OCI-LY1 (cell line): ENCODE data around the gene PSD4.

Experiments
- H2AFZ ChIP-seq: fragments of 200-600 bp; sonication (generic), shearing (Covaris generic); 2 replicates; pipeline ENCODE4 v1.6.0; 2014; ENCODE audit warnings: antibody characterized with exemption, mild to moderate bottlenecking, low read length
- H3F3A ChIP-seq: fragments of 200-600 bp; sonication (generic), shearing (Covaris generic); 2 replicates; pipeline ENCODE4 v1.6.0; 2014; ENCODE audit warnings: mild to moderate bottlenecking, antibody characterized with exemption, low read length, moderate library complexity; ENCODE audit not compliant: insufficient read depth
- H3K27ac ChIP-seq: fragments of 200-600 bp; sonication (generic); 2 replicates; pipeline ENCODE4 v1.5.1; 2014; ENCODE audit warnings: low read length, mixed run types, mild to moderate bottlenecking, low read depth; ENCODE audit not compliant: poor library complexity, severe bottlenecking
- H3K27me3 ChIP-seq: fragments of 200-600 bp; sonication (generic); 2 replicates; pipeline ENCODE4 v1.6.0; 2014; ENCODE audit warnings: antibody characterized with exemption, mild to moderate bottlenecking, low read length, moderate library complexity; ENCODE audit not compliant: insufficient read depth
- H3K36me3 ChIP-seq: fragments of 200-600 bp; sonication (generic); 2 replicates; pipeline ENCODE4 v1.6.1; 2014; ENCODE audit warnings: mild to moderate bottlenecking, antibody characterized with exemption, low read length, moderate library complexity, mixed read lengths; ENCODE audit not compliant: insufficient read depth
- H3K4me1 ChIP-seq: fragments of 200-600 bp; sonication (generic); 2 replicates; pipeline ENCODE4 v1.5.1; 2014; ENCODE audit warnings: mild to moderate bottlenecking, low read length, moderate library complexity; ENCODE audit not compliant: insufficient read depth, severe bottlenecking
- H3K4me2 ChIP-seq: fragments of 200-600 bp; sonication (generic), shearing (Covaris generic); 2 replicates; pipeline ENCODE4 v1.6.1; 2014; ENCODE audit warnings: low read length
- H3K4me3 ChIP-seq: fragments of 200-600 bp; sonication (generic); 2 replicates; pipeline ENCODE4 v1.5.1; 2014; ENCODE audit warnings: low read length, low read depth, mild to moderate bottlenecking, mixed read lengths; ENCODE audit not compliant: poor library complexity, severe bottlenecking
- H3K79me2 ChIP-seq: fragments of 200-600 bp; shearing (Covaris generic); 2 replicates; pipeline ENCODE4 v1.6.1; 2016; ENCODE audit warnings: mixed run types, low read length, mixed read lengths; ENCODE audit not compliant: insufficient read depth
- H3K9ac ChIP-seq: fragments of 200-600 bp; sonication (generic), shearing (Covaris generic); 2 replicates; pipeline ENCODE4 v1.6.1; 2014; ENCODE audit warnings: mild to moderate bottlenecking, low read length, mixed read lengths
- H3K9me2 ChIP-seq: fragments of 200-600 bp; sonication (generic), shearing (Covaris generic); 2 replicates; pipeline ENCODE4 v1.6.1; 2014; ENCODE audit warnings: low read depth, mild to moderate bottlenecking, low read length, mixed read lengths
- H3K9me3 ChIP-seq: fragments of 200-600 bp; shearing (Covaris generic); 2 replicates; pipeline ENCODE4 v1.6.1; 2014; ENCODE audit warnings: low read length, mixed read lengths
- H4K20me1 ChIP-seq: fragments of 200-600 bp; sonication (generic), shearing (Covaris generic); 2 replicates; pipeline ENCODE4 v1.6.0; 2016; ENCODE audit warnings: mild to moderate bottlenecking, low read length; ENCODE audit not compliant: insufficient read depth
- CTCF ChIP-seq: fragments of 200-600 bp; sonication (generic), shearing (Covaris generic); IDR thresholded peaks from 2 replicates; pipeline ENCODE4 v1.5.1; 2017; ENCODE audit warnings: mild to moderate bottlenecking, antibody characterized with exemption, low read length, moderate library complexity, mixed read lengths
- EZH2 ChIP-seq: fragments of 200-600 bp; sonication (generic), shearing (Covaris generic); IDR thresholded peaks from 2 replicates; pipeline ENCODE4 v1.8.0; 2017; ENCODE audit warnings: borderline replicate concordance, mixed run types, mild to moderate bottlenecking, antibody characterized with exemption, low read length, moderate library complexity, mixed read lengths

The PSD4 gene

DNA sequence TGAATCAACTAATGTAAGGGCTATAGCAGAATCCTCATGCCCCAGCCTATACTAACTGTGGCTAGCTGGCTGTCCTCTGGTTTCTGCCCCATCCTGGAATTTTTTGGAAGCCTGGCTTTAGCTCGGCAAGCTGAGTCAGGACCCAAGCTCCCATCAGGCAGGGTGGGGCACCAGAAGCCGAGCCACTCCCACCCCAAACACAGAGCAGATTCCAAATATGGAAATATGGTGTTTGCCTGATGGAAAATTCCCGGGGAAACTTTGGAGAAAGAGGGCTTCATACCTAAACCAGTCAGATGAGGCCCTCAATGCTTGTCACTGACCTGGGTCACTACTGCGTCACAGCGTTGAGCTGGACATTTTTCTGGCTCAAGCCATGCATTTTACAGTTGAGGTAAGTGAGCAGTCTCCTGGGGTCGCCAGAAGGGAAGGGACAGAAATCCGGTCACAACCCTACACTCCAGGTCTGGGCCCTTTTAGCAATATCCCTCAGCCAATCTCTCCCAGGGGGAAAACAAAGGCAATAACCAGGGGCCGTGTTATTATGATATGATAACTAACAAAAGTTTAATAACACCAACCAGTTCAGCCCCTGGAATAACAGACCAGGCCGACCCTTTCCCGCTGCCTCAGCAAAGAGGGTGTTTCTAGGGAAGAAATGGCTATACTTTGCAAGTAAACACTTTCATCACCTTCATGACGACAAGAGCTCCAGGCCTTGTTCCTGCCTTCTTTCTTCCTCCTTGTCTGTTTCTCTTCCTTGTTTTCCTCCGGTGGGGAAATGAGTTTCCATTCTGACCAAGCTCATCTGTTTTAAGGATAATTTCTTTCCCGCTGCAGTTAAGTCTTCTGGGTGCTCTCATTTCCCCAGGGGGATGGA is 37.7 kb downstream of the PSD4 start:
- no peaks in the 10 kb centered on the region for H3F3A ChIP-seq
- H3K4me1 ChIP-seq: no peaks in the 10 kb centered on the region
- H3K9me2 ChIP-seq: no peaks in the 10 kb centered on the region
- no peak overlapping the region for H3K27ac ChIP-seq
- TF ChIP-seq EZH2: no peak
- no peak for TF ChIP-seq CTCF
- no peaks in the 10 kb centered on the region for H3K9me3 ChIP-seq
- no peak overlapping the region for H2AFZ ChIP-seq
- no peaks in the 10 kb centered on the region for H3K79me2 ChIP-seq
- no peaks in the 10 kb centered on the region for H3K27me3 ChIP-seq
- no peak overlapping the region for H3K9ac ChIP-seq
- no peak overlapping the region for H3K4me2 ChIP-seq
- H3K4me3 ChIP-seq: no peak overlapping the region
- H4K20me1 ChIP-seq: no peaks in the 10 kb centered on the region
- H3K36me3 ChIP-seq: no peaks in the 10 kb centered on the region

DNA sequence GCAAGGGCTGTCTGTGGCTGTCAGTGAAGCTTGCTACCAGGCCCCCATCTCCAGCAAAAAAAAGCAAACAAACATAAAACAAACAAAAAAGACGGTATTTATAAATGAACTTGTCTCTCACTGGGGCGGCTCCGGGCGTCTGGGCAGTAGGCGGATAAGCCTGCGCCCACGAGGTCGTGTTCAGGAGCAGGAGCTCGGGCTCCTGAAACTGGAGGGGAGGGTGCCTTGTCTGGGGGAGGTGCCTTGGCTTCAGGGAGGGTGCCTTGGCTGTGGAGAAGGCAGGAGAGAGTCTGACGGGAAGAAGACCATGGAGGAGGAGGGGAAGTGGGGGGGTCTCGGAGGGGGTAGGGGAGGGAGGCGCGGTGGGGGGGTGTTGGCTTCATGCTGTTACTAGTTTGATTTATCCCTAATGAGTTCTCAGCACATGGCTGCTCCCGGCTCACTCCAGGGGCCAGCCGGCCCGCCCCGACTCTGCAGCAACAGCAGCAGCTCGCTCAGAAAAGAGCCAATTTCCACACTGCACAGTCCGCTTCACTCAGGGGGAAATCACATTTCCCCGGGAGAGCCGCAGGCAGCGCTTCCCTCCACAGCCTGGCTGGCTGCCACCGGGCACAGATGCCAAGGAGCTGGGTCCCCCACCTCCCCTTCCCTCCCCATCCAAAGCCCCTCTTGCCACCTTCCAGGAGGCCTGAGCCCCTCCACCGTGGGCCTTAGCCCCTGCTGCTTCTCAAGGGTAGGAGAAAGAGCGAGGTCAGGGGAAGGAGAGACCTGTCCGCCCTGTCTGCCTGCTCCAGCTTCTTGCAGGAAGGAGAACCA is 38.7 kb downstream of the PSD4 start:
- Histone ChIP-seq H3F3A (no peaks in the 10 kb centered on the region), H3K79me2 (no peaks in the 10 kb centered on the region), H2AFZ (no peak overlapping the region), H3K4me1 (no peaks in the 10 kb centered on the region), H4K20me1 (no peaks in the 10 kb centered on the region), H3K9ac (no peak overlapping the region), H3K9me3 (no peaks in the 10 kb centered on the region), H3K27me3 (no peaks in the 10 kb centered on the region), H3K9me2 (no peaks in the 10 kb centered on the region), H3K4me3 (no peak overlapping the region), H3K27ac (no peak overlapping the region), H3K36me3 (no peaks in the 10 kb centered on the region), H3K4me2 (no peak overlapping the region)
- TF ChIP-seq EZH2 (no peak), CTCF (no peak)

- no peak overlapping the region for H3K4me3 ChIP-seq
- H3K4me2 ChIP-seq: no peak overlapping the region
- no peaks in the 10 kb centered on the region for H3K79me2 ChIP-seq
- H3K27ac ChIP-seq: no peak overlapping the region
- no peak for TF ChIP-seq CTCF
- no peak for TF ChIP-seq EZH2
- H3K9me2 ChIP-seq: no peaks in the 10 kb centered on the region
- no peaks in the 10 kb centered on the region for H3K36me3 ChIP-seq
- no peaks in the 10 kb centered on the region for H4K20me1 ChIP-seq
- H2AFZ ChIP-seq: no peak overlapping the region
- no peaks in the 10 kb centered on the region for H3K27me3 ChIP-seq
- no peak overlapping the region for H3K9ac ChIP-seq
- H3K4me1 ChIP-seq: no peaks in the 10 kb centered on the region
- no peaks in the 10 kb centered on the region for H3K9me3 ChIP-seq
- H3F3A ChIP-seq: no peaks in the 10 kb centered on the region
Observed at GRCh38 chr2:113213061-113213930, 39.5 kb downstream of the PSD4 start.
